HG02840 (cell line): ENCODE results near the gene DGKI.

Experiments
- ATAC-seq: cut with Tn5 transposase; IDR thresholded peaks from one replicate; pipeline ENCODE4 v1.9.1; 2021; ENCODE audit warnings: mild to moderate bottlenecking, moderate library complexity, moderate number of reproducible peaks; ENCODE audit not compliant: unreplicated experiment, low FRiP score

Gene DGKI

GRCh38 chr7:137670222-137671064 lies 176.3 kb downstream of the DGKI start:
- ATAC-seq, result no peak

GRCh38 chr7:137669706-137670105 lies 177.1 kb downstream of the DGKI start:
- no peak for ATAC-seq

GRCh38 chr7:137668404-137668803 lies 178.4 kb downstream of the DGKI start:
- ATAC-seq, result no peak

- ATAC-seq, result no peak
Observed at GRCh38 chr7:137667633-137668387, 179.0 kb downstream of the DGKI start.

GRCh38 chr7:137664846-137665245 lies 181.9 kb downstream of the DGKI start:
- ATAC-seq, result no peak

- no peak for ATAC-seq
Observed at GRCh38 chr7:137661634-137662033, 185.1 kb downstream of the DGKI start.

GRCh38 chr7:137658190-137658900 lies 188.4 kb downstream of the DGKI start:
- no peak for ATAC-seq

- ATAC-seq, result no peak
Observed at GRCh38 chr7:137657476-137658189, 189.1 kb downstream of the DGKI start.

GRCh38 chr7:137656850-137657232 lies 189.9 kb downstream of the DGKI start:
- no peak for ATAC-seq

- no peak for ATAC-seq
Observed at GRCh38 chr7:137656227-137656849, 190.4 kb downstream of the DGKI start.

- no peak for ATAC-seq
Observed at GRCh38 chr7:137655804-137656203, 191.0 kb downstream of the DGKI start.

- no peak for ATAC-seq
Observed at GRCh38 chr7:137652721-137653120, 194.1 kb downstream of the DGKI start.

GRCh38 chr7:137647905-137648565 lies 198.7 kb downstream of the DGKI start:
- ATAC-seq, result no peak

- no peak for ATAC-seq
Observed at GRCh38 chr7:137642472-137642871, 204.3 kb downstream of the DGKI start.

- no peak for ATAC-seq
Observed at GRCh38 chr7:137642031-137642430, 204.7 kb downstream of the DGKI start.

GRCh38 chr7:137636376-137636775 lies 210.4 kb downstream of the DGKI start:
- no peak for ATAC-seq

GRCh38 chr7:137635874-137636273 lies 210.9 kb downstream of the DGKI start:
- no peak for ATAC-seq

GRCh38 chr7:137635132-137635531 lies 211.6 kb downstream of the DGKI start:
- no peak for ATAC-seq

GRCh38 chr7:137634356-137634755 lies 212.4 kb downstream of the DGKI start:
- no peak for ATAC-seq

GRCh38 chr7:137633133-137633532 lies 213.6 kb downstream of the DGKI start:
- ATAC-seq, result no peak
